ENCODE results near the gene ZNF512B.

Gene ZNF512B

DNA sequence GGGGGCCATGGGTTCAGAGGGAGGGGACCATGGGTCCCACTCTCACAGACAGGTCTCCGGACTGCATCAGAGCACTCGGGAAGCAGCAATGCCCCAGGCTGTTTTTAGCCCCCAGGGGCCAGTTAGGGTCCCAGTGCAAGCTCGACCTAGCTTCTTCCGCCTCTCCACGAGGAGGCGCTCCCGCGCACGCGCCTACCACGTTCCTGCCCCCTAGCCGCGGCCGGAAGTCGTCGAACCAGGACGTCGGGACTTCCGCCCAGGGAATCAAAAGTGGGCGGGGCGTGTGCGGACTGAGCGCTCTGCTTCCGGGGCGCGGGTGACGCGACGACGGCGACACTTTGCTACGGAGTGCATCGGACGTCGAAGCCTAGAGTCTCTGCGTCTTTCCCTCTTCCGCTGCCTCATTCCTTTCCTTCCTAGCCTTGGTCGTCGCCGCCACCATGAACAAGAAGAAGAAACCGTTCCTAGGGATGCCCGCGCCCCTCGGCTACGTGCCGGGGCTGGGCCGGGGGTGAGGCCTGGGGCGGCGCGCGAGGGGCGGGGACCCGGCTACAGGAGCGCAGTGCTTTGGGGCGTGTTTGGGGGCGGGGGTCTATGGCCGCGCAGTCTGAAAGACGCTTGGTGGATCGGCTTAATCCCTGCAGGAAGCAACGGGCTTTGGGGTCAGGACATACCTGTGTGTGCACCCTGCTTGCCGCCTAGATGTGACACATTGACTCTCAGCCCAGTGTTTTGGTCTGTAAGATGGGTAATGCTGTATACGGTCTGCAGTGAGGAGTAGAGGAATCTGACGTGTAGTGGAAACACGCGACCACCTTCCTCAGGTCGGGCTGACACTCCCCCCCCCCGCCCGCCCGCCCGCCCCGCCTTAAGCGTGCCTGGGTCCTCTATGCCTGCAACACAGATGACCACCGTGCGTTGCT is 11.3 kb upstream of the ZNF512B start, which contains the start of gene PRPF6:
TSS of gene PRPF6 (plus strand) at position 327 of the 923 bp plus-strand sequence. CDS start at position 441, 114 bp downstream.
- H3K4me3 ChIP-seq (ENCODE audit: low read depth, low read length) = peak within 1 kb of the TSS; percentile 79
- TF ChIP-seq, protein P1, sequence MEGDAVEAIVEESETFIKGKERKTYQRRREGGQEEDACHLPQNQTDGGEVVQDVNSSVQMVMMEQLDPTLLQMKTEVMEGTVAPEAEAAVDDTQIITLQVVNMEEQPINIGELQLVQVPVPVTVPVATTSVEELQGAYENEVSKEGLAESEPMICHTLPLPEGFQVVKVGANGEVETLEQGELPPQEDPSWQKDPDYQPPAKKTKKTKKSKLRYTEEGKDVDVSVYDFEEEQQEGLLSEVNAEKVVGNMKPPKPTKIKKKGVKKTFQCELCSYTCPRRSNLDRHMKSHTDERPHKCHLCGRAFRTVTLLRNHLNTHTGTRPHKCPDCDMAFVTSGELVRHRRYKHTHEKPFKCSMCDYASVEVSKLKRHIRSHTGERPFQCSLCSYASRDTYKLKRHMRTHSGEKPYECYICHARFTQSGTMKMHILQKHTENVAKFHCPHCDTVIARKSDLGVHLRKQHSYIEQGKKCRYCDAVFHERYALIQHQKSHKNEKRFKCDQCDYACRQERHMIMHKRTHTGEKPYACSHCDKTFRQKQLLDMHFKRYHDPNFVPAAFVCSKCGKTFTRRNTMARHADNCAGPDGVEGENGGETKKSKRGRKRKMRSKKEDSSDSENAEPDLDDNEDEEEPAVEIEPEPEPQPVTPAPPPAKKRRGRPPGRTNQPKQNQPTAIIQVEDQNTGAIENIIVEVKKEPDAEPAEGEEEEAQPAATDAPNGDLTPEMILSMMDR (IDR thresholded peaks at IDR 0.05; ENCODE audit: borderline replicate concordance, insufficient read depth, low read depth, low read length) = peak; percentile 93

DNA sequence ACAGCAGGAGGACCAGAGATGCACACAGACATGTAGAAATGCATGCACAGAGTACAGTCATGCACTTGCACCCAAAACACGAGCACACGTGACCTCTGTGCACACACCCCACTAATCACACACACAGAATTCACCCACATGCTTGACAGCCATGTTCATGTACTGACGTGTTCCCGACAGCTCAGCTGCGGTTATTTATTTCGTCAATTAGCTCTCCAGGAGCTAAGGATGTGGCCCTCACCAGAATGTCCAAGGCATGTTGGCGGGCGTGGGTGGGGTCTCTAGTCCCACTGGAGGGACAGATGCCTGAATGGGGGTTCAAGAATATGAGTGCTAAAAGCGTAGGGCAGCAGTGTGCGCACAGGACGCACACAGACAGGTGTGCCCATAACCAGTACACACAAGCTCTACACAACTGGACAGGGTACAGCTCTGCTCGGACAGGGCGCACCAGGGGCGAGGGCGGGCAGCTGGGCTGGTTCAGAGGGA is 10.6 kb upstream of the ZNF512B start:
- TF ChIP-seq, protein P1 (IDR thresholded peaks at IDR 0.05; ENCODE audit: borderline replicate concordance, insufficient read depth, low read depth, low read length) = no peak
- H3K4me3 ChIP-seq (ENCODE audit: low read depth, low read length) = peak overlapping the region; percentile 79

DNA sequence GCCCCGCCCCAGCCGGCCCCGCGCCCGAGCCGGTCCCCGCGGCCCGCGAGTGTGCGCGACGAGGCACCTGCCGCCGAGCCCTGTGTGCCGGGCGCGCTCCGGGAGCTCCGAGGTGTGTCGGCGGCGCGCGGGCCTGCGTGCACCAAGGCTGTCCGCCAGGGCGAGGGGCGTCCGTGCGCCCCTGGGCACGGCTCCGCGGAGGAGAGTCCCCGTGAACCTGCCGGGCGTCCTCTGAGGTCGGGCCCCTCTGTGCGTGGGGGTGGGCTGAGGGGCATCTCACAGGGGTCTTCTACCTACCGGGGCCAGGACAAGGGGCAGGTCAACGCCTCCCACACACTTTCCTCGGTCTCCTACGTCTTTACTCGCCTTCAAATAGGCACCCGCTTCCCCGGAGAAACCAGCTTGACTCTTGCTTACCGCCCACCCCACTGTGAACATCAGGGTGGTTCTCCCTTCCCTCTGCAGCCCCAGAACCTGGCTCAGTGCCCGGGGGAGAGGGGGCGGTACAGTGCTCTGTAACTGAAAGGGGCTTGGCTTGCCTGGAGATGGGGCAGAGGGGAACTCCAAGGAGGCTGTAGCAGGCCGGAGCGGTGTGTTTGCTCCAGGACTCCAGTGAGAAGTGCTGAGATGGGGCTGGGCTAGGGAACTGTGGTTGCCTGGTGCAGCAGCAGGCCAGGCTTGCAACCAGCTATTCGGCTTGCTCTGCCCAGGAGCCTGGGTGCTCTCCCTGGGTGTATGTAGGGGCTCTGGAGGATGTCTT is 10.0 kb upstream of the ZNF512B start, which contains the start of gene SAMD10:
TSS of gene SAMD10 (minus strand) at position 86 of the 760 bp plus-strand sequence. CDS start 175 bp downstream, outside the sequence.
- TF ChIP-seq, protein P1 (IDR thresholded peaks at IDR 0.05; ENCODE audit: borderline replicate concordance, insufficient read depth, low read depth, low read length) = peak; percentile 28; the same call in 1 of the 2 replicates
- H3K4me3 ChIP-seq (ENCODE audit: low read depth, low read length) = peak within 1 kb of the TSS; percentile 79

DNA sequence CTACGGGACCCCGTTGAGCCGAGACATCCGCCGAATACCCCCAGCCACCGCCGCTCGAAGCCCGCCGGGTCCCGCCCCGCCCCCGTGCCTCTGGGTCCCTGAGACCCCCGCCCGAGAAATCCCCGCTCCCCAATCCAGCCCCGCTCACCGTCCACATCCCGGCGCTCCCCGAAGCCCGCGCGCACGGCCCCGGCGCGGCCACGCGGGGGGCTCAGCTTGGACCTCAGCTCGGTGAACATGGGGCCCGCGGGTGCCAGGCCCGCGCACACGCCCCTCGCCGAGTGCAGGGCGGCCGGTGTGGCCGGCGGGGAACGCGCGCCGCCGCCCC is 9.5 kb upstream of the ZNF512B start:
- TF ChIP-seq, protein P1 (IDR thresholded peaks at IDR 0.05; ENCODE audit: borderline replicate concordance, insufficient read depth, low read depth, low read length) = no peak

DNA sequence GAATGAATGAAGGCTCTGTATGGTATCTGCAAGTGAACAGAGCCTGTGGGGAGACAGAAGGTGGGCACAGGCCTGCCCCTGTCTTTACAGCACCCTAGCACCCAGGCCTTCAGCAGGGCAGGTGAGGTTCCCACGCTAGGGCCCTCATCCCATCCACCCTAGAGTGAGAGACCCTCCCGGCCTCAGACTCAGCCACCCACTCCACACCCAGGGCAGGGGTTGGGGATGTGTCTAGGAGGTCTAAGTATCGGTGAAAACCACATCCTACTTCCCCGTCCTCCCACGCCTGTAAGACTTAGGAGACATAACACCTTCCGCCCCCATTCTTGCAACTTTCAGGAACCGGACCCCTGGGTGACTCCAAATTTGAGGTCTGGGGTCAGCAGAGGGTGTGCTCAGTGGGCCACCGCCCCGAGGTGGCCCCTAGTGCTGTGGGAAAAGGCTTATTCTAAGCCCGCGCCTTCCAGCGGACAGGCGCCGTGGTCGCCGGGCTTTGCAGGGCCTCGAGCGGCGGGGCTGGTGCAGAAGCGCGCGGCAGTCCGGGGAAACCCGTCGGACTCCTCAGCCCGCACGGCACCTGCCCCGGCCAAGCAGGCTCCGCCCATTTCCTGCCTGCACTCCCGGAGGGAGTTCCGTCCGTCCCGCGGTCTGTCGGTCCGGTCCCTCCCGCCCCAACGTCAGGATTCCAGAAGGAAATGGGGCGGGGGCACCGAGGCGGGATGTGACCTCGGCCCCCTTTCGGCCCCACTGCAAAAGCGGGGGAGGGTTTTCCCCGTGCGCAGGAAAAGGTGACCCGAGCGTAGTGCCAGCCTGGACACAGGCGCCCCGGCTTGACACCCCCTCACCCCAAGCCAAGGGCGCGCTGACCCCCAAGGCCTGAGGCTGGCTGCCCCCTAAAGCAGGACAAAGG is 8.8 kb upstream of the ZNF512B start:
- TF ChIP-seq, protein P1 (IDR thresholded peaks at IDR 0.05; ENCODE audit: borderline replicate concordance, insufficient read depth, low read depth, low read length) = no peak
- H3K4me3 ChIP-seq (ENCODE audit: low read depth, low read length) = peak overlapping the region; percentile 79

More for the DNA sequence above, 9.5 kb upstream of the ZNF512B start:
- H3K4me3 ChIP-seq (ENCODE audit: low read depth, low read length) = peak overlapping the region; percentile 79

DNA sequence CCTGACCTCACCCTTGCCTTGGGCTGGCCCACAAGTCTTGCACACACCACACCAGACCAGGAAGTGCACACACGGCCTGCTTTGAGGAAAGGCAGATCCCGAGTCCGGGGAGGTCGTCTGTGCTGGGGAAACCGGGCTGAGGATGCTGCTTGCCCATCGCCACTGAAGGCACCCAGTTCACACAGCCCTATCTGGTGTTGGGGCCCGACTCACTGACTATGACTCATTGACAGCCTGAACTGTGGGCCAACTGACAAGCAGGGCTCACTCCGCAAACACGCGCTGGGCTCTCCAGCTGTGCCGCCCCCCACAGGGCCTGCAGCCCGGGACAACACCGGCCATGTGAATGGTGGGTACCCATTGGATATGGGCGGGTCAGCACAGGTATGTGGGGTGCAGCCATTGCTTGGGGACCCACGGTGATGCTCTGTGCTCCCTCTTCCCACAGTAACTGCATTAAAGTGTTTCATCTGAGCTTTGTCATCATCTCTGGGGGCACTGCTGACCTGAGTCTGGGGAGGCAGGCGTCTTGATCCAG is 8.1 kb upstream of the ZNF512B start:
- TF ChIP-seq, protein P1 (IDR thresholded peaks at IDR 0.05; ENCODE audit: borderline replicate concordance, insufficient read depth, low read depth, low read length) = no peak

More for the DNA sequence above, 8.1 kb upstream of the ZNF512B start:
- no peak overlapping the region for H3K4me3 ChIP-seq (ENCODE audit: low read depth, low read length)
